NB4 (cell line): ENCODE data around the gene PLA2G15.
A peak's percentile ranks its signal among the peaks of the same experiment; 100 is the strongest.

Source experiments
- DNase-seq: peaks from one replicate; pipeline ENCODE4 v3.0.0; 2010; ENCODE audit warnings: low read depth
- H3K4me3 ChIP-seq: one replicate; pipeline ENCODE4 v1.5.1; 2011; ENCODE audit warnings: mild to moderate bottlenecking, low read depth, low read length, moderate library complexity
- CTCF ChIP-seq: IDR thresholded peaks from one replicate; pipeline ENCODE4 v1.5.1; 2012; ENCODE audit warnings: low read depth, low read length
- MAX ChIP-seq: IDR thresholded peaks from 2 replicates; pipeline ENCODE4 v1.6.1; 2011; ENCODE audit warnings: low read depth, low read length
- MYC ChIP-seq: IDR thresholded peaks from 2 replicates; pipeline ENCODE4 v1.6.1; 2011; ENCODE audit warnings: low read depth, low read length
- POLR2A ChIP-seq: IDR thresholded peaks from 2 replicates; pipeline ENCODE4 v1.6.1; 2011; ENCODE audit warnings: mild to moderate bottlenecking; ENCODE audit not compliant: insufficient read length; ENCODE audit errors: extremely low read depth

Gene PLA2G15

GRCh38 chr16:68309799-68310198 is 64.6 kb downstream of the PLA2G15 start:
- peak overlapping the region; percentile 97 for H3K4me3 ChIP-seq
- no peak for TF ChIP-seq MAX
- TF ChIP-seq MYC: no peak
- no peak for TF ChIP-seq POLR2A
- TF ChIP-seq CTCF: no peak
- peak; percentile 37 for DNase-seq

GRCh38 chr16:68310437-68310773 is 65.2 kb downstream of the PLA2G15 start:
- peak overlapping the region; percentile 97 for H3K4me3 ChIP-seq
- DNase-seq: no peak
- TF ChIP-seq POLR2A (no peak), MYC (no peak), MAX (no peak), CTCF (no peak)
